HG02981 (cell line): Measurements from ENCODE around the gene LYPD4.

ENCODE experiments used
- ATAC-seq: cut with Tn5 transposase; IDR thresholded peaks from one replicate; pipeline ENCODE4 v1.9.1; 2021; ENCODE audit warnings: mild to moderate bottlenecking, moderate library complexity; ENCODE audit not compliant: unreplicated experiment

The LYPD4 gene

DNA sequence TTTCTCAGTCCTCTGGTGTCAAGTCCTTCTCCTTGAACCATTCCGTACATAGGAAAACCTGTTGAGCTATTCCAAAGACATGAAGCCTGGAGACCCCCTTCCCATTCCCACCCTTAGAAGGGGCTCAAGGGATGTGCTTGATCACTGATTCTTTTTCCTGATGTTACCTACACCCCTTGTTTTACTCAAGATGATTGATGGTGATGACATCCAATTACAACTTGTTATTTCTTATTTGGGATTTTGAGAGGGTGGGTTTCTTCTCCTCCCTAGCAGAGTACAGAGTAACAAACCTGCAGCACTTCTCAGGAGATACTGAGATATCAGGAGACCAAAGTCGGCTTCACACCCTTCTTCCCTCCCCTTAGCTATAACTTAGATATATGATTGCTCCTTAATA, 8.9 kb upstream of the LYPD4 start:
- ATAC-seq, result no peak

DNA sequence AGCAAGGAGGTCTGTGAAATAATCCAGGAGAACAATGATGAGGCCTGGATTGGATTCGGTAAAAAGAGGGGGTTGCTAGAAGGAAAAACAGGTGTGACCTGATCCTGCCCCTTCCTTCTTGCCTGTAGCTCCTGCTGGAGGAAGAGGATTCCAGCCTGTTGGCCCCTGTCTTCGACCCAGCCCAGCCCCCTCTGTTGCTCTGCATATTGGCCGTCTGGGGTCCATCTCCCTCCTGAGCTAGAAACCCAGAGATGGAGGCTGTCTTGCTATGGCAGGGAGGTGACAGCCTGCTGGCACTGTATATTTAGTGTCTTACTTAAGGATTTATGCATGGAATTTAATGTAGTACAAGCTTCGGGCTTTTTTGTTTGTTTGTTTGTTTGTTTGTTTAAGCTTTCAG, 7.0 kb upstream of the LYPD4 start:
- no peak for ATAC-seq

DNA sequence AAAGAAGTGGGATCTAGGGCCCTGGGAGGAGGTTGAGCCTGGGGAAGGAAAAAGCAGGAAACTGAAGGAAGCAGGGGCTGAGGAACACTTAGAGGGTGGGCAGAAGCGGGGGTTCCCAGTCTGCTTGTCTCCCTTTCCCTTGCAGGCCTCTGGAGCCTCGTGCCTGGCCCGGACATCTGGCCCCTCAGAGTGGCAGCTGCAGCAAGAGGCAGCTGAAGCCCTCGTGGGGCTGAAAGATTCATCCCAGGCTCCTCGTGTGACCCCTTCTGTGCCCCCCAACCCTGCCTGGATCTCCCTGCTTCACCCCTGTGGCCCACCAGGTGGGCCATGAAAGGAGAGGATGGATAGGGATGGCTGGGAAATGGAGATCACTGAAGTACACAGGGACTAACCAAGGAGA, 5.9 kb upstream of the LYPD4 start:
- ATAC-seq, result no peak

DNA sequence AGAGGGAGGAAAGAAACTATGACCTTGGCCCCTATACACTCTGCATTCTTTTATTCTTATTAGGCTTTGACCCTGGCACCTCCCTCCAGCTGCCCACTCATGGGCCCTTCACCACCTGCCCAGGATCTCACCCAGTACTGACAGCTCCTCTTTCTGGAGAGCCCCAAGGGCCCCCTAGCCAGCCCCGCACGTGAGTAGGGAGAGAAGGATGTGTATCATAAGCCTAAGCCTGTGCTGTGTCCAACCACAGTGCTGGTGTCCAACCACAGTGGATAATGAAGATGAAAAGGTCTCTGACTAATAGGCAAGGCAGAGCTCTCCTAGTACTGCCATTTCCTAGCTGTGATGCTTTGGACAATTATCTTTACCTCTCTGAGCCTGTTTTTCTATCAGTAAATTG, 4.6 kb upstream of the LYPD4 start:
- no peak for ATAC-seq

DNA sequence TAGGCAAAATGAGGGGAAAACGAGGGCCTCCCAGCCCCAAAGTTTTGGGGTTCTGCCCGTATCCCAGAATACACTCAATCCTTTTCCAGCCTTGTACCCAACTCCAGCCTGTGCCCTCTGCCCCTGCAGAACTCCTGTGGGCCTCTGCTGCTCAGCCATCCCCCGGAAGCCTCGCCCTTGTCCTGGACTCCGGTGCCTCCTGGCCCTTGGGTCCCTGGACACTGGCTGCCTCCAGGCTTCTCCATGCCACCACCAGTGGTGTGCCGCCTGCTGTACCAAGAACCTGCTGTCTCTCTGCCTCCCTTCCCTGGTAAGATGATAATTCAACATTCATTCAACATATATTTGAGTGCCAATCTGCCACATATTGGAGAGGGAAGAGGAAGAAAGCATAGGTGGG, 4.2 kb upstream of the LYPD4 start:
- no peak for ATAC-seq

DNA sequence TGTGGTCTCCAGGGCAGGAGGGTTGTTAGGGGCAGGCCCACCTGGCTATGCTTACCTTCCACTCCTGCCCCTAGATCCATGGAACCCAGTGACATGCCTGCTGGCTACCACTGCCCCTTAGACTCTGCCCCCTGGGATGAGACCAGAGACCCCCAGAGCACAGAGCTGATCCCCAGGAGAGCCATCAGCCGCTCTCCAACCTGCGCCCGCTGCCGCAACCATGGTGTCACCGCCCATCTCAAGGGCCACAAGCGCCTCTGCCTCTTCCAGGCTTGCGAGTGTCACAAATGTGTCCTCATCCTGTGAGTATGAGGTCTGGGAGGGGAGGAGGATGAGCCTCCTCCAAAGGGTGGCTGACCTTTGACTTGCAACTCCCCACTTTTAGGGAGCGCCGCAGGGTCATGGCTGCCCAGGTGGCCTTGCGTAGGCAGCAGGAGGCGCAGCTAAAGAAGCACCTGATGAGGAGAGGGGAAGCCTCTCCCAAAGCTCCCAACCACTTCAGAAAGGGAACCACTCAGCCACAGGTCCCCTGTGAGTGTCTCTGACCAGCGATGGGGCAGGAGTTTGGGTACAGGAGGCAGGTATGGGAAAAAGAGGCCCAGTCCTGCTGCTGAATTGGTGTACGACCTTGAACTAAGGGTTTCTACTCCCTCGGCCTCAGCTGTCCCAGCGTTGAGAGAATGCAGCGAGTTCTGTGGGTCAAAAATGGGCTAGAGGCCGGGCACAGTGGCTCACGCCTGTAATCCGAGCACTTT, 3.0 kb upstream of the LYPD4 start:
- ATAC-seq, result no peak

DNA sequence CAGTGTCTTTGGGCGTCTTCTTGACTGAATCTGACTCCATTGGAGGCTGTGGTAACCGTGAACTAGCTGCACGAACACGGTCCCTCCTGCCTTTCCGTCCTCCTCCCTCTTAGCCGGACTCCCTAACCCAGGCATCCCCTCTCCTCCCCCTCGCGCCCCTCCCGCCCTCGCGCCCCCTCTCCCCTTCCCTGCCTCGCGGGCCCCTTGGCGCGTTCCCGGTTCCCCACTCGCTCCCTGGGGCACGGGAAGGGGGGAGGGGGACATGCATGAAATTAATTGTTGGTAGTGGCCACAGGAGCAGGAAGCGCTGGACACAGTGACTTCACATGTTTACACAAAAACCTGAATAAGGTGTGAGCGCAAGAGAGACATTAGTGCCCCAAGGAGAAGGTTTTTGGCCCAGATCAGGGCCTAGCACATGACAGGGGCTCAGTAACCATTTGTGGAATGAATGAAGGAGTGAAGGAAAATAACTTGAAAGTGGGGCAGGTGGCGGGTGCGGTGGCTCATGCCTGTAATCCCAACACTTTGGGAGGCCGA, 638 bp upstream of the LYPD4 start:
- no peak for ATAC-seq

DNA sequence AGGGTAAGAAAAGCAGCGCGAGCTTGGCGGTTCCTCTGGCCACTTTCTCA, 343 bp upstream of the LYPD4 start, which contains the start of gene DMRTC2:
Gene DMRTC2, plus strand, starts transcription at position 42 of the 50 bp plus-strand sequence. CDS start 2,387 bp downstream, outside the sequence.
- ATAC-seq, result no peak

DNA sequence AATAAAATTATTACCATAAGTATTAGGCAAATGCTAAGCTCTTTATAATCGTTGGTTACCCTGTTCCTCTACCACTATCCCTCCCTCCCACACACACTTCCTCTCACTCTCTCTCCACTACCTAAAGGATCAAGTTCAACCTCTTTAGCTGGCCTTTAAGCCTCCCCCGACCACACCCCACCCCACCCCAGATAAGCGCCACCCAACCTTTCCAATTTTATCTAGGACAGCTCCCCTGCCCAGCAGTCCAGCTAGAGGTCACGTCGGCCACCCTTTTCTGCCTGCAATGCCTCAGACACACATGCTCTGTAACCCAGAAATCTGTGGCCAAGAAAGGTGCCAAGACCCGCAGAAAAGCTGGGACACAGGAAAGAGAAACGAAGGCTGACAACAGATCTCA, 1.1 kb downstream of the LYPD4 start:
- no peak for ATAC-seq

DNA sequence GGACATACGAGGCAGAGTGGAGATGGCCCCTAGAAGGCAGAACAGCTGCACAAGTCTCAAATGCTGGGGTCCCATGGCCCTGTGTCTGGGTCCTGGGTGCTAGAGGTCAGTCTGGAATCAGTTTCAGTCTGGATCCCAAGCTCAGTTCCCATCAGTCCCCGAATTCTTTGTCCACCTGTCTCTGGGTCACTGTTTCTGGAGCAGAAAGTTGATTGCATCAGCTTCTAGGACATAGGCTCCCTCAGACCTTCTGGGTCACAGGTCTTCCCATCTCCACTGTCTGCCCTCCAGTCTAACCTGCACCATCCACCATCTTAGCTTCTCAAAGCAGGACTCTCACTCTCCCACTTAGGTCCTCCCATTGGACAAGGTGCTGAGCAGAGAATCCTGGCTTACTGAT, 5.3 kb downstream of the LYPD4 start:
- ATAC-seq, result no peak

DNA sequence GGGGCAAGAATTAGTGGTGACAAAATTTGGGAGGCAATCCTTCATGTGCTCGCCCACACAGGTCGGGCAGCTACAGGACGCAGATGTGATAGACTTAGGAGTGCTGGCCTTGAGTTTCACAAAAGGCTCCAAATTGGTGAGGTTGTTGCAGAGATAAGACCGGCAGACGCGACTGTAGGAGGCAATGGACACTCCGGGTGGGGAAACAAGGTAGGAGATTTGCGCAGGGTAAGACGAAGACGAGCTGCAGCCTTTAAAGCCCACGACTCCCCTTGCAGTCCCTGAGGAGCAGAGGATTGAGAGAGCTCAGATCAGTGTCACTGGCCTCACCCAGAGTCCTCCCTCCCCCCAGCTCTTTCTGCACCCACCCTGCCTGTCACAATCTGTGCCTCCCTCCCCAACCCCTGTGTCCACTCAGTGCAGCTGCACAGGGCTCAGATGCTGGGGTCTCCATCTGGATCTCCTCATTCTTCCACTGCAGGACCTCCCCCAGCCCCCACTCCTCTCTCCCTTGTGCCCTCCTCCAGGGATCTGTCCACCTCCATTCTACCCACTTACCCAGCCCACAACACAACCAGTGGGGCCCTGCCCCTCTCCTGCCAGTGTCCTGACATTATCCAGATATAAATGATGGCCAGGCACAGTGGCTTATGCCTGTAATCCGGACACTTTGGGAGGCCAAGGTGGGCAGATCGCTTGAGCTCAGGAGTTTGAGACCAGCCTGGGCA, 6.3 kb downstream of the LYPD4 start:
- no peak for ATAC-seq

DNA sequence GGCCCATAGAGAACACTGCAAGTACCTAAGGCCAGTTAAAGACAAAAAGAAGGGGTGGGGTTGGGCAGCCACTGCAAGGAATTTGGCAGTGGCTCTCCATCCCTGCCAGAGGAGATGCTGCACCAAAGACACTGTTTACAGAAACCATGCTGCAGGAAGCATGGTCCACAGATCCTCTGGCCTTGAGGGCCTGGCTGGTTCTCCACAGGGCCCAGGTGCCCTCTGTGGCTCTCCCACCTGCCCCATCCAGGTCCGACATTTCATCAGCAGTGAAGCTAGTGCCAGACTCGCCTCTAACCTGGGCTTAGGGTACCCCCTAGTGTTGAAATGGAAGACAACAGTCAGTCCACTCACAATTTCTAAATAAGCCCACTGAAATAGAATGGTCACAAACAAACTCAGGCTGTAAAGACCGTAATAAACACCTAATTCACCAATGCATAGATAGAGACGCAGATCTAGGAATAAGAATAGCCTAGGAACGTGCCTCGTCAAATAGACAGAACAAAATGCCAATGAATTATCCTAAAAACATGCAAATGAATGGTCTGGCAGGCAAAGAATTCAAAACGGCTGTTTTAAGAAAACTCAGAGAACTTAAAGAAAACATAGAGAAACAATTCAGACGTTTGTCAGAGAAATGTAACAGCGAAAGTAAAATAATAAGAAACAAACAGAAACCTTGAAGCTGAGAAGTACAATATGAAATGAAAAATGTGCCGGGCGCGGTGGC, 23.3 kb downstream of the LYPD4 start:
- no peak for ATAC-seq

DNA sequence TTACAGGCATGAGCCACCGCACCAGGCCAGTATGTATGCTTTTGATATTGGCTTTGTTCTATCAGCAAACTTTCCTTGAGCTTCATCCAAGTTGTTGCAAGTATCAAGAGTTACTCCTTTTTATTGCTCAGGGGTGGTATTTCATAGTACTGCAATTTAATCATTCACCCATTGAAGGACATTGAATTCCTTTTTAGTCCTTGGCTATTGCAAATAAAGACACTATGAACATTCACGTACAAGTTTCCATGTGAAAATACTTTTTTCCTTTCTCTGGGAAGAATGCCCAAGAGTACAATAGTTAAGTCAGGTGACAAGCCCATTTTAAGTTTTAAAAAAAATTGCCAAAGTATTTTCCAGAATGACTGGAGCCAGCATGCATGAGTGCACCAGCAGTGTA, 27.7 kb downstream of the LYPD4 start:
- no peak for ATAC-seq

DNA sequence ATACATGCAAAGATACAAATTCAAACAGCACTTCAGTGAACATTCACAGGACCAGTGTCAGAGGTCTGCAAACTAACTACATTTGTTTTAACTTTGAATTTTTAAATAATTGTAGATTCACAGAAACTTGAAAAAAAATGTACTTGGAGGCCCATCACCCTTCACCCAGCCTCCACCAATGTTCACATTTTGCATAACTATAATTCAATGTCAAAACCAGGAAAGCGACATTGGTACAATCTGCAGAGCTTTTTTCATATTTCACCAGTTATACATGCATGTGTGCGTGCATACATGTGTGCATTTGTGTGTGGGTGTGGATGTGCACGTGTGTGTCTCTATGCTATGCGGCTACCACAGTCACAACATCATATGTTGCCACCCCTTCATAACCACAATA, 29.2 kb downstream of the LYPD4 start:
- no peak for ATAC-seq

DNA sequence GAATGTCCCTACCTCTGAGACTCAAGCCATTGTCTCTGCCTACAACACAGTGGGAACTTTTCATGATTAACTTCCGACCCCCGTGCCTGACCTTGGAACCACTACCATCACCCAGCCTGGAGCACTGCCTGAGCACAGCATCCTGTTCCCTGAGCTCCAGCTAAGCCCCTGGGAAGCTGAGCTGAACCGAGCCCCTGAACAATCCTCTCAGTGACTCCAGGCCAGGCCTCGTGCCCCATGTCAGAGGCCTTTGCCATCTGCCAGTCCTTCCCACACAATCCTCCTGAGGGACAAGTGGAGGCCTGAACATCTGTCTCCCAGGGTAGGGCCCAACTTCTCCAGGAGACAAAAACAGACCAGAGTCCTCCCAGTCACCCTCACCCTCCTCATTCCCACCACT, 30.6 kb downstream of the LYPD4 start:
- ATAC-seq, result no peak

DNA sequence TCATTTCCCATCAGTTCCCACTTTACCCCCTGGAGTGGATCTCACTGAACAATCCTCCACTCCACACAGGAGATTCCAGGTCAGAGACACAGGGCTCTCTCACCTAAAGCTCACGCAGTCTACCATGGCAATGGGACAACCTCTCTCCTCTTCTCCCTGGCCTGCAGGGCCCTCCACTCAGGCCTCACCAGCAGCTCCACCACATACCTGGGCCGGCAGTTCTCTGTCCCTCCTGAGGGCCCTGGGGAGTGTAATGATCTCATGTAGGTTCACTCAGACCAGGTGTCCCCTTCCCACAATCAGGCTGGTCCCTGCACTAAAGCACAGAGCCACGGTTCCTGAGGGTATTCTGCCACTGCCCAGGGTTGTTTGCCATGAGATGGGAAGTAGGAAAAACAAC, 32.5 kb downstream of the LYPD4 start:
- no peak for ATAC-seq

DNA sequence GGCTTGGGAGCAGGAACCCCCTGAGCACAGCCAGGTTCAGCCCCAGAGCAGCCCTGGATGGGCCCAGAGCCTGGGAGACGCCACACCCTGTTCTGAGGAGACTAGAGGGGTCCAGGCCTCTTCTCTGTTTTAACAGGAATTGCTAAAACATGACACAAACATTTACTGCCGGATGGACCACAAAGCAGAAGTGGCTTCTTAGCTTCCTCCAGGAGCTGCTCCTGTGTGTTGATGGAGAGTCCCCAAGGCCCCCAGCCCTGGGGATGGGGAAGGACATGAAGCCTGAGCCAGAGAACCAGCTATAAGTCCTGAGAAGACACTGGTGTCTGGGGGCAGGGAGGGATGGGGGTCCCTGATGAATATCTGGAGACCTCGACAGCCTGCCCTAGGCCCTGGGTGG, 33.4 kb downstream of the LYPD4 start:
- no peak for ATAC-seq

DNA sequence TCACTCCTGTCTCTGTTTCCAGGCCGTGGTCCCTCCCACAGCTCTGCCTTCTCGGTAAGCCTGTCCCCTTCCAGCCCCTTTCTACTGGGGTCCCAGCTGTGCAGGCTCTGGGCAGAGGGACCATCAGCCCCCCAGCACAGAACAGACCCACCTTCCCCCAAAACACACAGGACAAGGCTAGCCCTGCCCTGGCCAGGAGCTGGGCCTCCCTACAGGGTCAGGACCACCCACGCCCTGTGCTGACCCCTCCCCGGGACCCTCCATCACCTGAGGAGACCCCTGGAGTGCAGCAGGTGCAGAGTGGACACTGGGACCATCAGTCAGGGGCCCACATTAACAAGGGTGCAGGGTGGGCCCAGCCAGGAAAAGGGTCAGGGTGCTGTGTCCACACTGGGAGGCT, 34.2 kb downstream of the LYPD4 start:
- no peak for ATAC-seq

DNA sequence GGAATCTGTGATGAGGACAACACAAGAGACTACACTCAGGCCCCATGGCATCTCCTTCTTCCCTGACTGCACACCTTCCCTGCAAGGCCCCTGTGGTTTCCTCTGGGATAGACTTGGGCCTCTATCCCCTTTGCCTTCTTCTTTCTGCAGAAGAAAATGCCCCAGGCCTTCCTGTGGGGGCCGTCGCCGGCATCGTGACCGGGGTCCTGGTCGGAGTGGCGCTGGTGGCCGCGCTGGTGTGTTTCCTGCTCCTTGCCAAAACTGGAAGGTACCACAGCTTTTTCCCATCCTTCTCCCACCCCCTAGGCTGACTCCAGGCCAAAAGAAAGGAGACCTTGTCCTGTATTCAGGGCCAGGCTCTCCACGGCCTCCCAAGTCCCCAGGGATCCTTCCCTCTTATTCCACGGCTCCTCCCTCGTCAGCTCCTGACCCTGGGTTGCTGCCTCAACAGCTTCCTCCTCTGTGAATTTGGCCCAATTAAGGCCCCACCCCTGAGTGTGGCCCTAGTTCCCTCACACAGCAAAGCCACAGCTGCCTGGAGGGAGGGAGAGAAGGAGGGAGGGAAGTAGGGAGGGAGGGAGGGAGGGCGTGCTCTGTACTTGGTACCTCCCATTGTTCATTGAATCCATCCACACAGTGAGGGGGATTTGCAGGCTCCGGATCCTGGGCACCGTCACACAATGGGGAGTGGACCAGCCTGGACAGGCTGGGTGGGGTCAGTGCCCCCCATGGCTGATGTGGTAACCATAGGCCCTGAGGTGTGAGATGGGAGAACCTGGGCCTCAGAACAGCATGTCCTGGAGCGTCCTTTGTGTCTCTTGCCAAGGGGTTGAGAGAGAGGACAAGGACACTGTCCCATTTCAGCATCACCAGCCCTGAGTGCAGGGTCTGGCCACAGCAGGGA, 35.6 kb downstream of the LYPD4 start:
- no peak for ATAC-seq

DNA sequence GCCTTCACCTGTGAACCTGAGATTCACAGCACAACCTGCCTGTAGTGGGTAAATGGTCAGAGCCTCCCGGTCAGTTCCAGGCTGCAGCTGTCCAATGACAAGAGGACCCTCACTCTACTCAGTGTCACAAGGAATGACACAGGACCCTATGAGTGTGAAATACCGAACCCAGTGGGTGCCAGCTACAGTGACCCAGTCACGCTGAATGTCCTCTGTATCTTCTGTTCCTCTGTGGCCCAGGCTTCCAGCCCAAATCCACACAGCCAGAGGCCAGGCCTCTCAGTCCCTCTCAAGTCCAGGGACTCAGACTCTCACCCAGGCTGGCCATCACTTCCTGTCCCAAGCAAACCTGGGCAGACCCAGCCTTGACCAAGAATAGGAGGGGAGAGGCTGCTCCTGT, 37.3 kb downstream of the LYPD4 start:
- ATAC-seq, result no peak

DNA sequence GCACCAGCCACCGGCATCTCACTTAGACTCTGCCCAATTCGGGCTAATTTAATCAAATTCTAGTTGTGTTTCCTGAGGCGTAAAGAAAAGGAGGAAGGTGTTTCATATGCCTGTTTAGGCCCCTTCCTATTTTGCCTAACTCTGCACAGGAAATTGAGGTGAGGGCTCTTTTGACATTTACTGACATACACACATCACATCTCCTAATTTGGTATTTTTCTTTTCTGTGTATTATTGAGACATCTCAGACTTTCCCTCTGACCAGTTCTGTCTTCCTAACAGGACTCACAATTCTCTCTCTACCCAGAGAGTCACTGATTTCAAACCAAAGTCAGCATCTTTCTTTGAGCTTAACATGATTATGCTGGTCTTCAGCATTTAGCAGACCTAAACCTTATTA, 40.1 kb downstream of the LYPD4 start:
- no peak for ATAC-seq
